OCI-M1 (cell line): ENCODE measurements around the gene CAVIN4.

Experiments used
- DNase-seq: peaks from one replicate; lab custom pipeline; 2025; lab: John Stamatoyannopoulos, UW

Gene CAVIN4

GRCh38 chr9:100577776-100578448 is at the start of gene CAVIN4:
Gene CAVIN4 (plus strand): TSS chr9:100578079. CDS start chr9:100578144, 65 bp downstream.
- DNase-seq, result no peak

- no peak for DNase-seq
Observed at GRCh38 chr9:100534401-100534800, 43.5 kb upstream of the CAVIN4 start.

GRCh38 chr9:100540327-100540726 is 37.6 kb upstream of the CAVIN4 start:
- DNase-seq, result no peak

- no peak for DNase-seq
Observed at GRCh38 chr9:100549048-100549447, 28.8 kb upstream of the CAVIN4 start.

GRCh38 chr9:100554935-100555401 is 22.9 kb upstream of the CAVIN4 start:
- no peak for DNase-seq

- no peak for DNase-seq
Observed at GRCh38 chr9:100555471-100555870, 22.4 kb upstream of the CAVIN4 start.

GRCh38 chr9:100557053-100557452 is 20.8 kb upstream of the CAVIN4 start:
- DNase-seq, result no peak

GRCh38 chr9:100561256-100561655 is 16.6 kb upstream of the CAVIN4 start:
- DNase-seq, result no peak

GRCh38 chr9:100567856-100568255 is 10.0 kb upstream of the CAVIN4 start:
- peak; percentile 52 for DNase-seq

GRCh38 chr9:100573655-100574260 is 4.1 kb upstream of the CAVIN4 start:
- DNase-seq, result no peak

GRCh38 chr9:100575006-100575405 is 2.9 kb upstream of the CAVIN4 start:
- no peak for DNase-seq

- peak; percentile 58 for DNase-seq
Observed at GRCh38 chr9:100575765-100576386, 2.0 kb upstream of the CAVIN4 start.

- no peak for DNase-seq
Observed at GRCh38 chr9:100578610-100579009, 731 bp downstream of the CAVIN4 start.

GRCh38 chr9:100579665-100580064 is 1.8 kb downstream of the CAVIN4 start:
- DNase-seq, result no peak

- DNase-seq, result no peak
Observed at GRCh38 chr9:100580257-100580656, 2.4 kb downstream of the CAVIN4 start.

GRCh38 chr9:100581081-100581480 is 3.2 kb downstream of the CAVIN4 start:
- DNase-seq, result no peak

GRCh38 chr9:100581661-100582060 is 3.8 kb downstream of the CAVIN4 start:
- DNase-seq, result no peak

GRCh38 chr9:100583014-100583802 is 5.3 kb downstream of the CAVIN4 start:
- DNase-seq, result no peak

GRCh38 chr9:100584951-100585350 is 7.1 kb downstream of the CAVIN4 start:
- no peak for DNase-seq

GRCh38 chr9:100586093-100586492 is 8.2 kb downstream of the CAVIN4 start:
- DNase-seq, result no peak

- peak; percentile 23 for DNase-seq
Observed at GRCh38 chr9:100587375-100587774, 9.5 kb downstream of the CAVIN4 start.

GRCh38 chr9:100589582-100589981 is 11.7 kb downstream of the CAVIN4 start:
- DNase-seq, result no peak
